IPS DF 6.9 (cell line): ENCODE measurements around the gene PTPRN2.
"Not testable (repeated sequence)": the region's sequence is repeated elsewhere in the genome, so short reads cannot be mapped to it uniquely, and the experiment has no call there.

Experiments
- DNase-seq: peaks from one replicate; pipeline ENCODE4 v3.0.0-alpha.2; 2013; ENCODE audit warnings: low read depth, low spot score
- H3K27ac ChIP-seq: one replicate; pipeline ENCODE4 v1.5.1; 2013; ENCODE audit warnings: low read length, control low read depth
- H3K27me3 ChIP-seq: 2 replicates; pipeline ENCODE4 v1.6.1; 2013; ENCODE audit warnings: mild to moderate bottlenecking, low read length; ENCODE audit not compliant: control insufficient read depth, insufficient read depth
- H3K36me3 ChIP-seq: 2 replicates; pipeline ENCODE4 v1.6.1; 2013; ENCODE audit warnings: low read length; ENCODE audit not compliant: control insufficient read depth, insufficient read depth
- H3K4me1 ChIP-seq: 2 replicates; pipeline ENCODE4 v1.6.1; 2013; ENCODE audit warnings: low read length; ENCODE audit not compliant: control insufficient read depth, insufficient read depth
- H3K4me3 ChIP-seq: 2 replicates; pipeline ENCODE4 v1.5.1; 2013; ENCODE audit warnings: mild to moderate bottlenecking, low read length
- H3K9me3 ChIP-seq: 2 replicates; pipeline ENCODE4 v1.6.1; 2013; ENCODE audit warnings: low read length, inconsistent platforms; ENCODE audit not compliant: control insufficient read depth, insufficient read depth
- WGBS: extraction: QIAGEN DNeasy Blood & Tissue Kit; methylation state at CpG from one replicate; pipeline ENCODE4 v1.1.7; 2013; ENCODE audit warnings: mixed read lengths, missing lambda C conversion rate; ENCODE audit not compliant: insufficient read length, insufficient coverage; 5-methylcytosine and 5-hydroxymethylcytosine counted together

PTPRN2 gene

DNA sequence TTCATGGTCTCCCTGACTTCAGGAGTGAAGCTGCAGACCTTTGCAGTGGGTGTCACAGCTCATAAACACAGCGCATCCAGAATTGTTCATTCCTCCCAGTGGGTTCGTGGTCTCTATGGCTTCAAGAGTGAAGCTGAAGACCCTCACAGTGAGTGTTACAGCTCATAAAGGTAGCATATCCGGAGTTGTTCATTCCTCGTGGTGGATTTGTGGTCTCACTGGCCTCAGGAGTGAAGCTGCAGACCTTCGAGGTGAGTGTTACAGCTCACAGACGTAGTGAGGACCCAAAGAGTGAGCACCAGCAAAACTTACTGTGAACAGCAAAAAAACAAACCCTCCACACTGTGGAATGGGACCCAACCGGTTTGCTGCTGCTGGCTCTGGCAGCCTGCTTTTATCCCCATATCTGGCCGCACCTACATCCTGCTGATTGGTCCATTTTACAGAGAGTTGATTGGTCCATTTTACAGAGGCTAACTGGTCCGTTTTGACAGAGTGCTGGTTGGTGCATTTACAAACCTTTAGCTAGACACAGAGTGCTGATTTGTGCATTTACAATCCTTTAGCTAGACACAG lies 308.8 kb downstream of the PTPRN2 start:
- H3K4me1 ChIP-seq, result no peaks in the 10 kb centered on the region
- no peak for DNase-seq
- no peaks in the 10 kb centered on the region for H3K27me3 ChIP-seq
- peaks cover 30% of the 10 kb centered on the region for H3K9me3 ChIP-seq
- H3K4me3 ChIP-seq, result no peak overlapping the region
- no peaks in the 10 kb centered on the region for H3K36me3 ChIP-seq
- H3K27ac ChIP-seq, result no peak overlapping the region
- WGBS, result no CpG with 5 or more reads among the region's 9 CpGs

DNA sequence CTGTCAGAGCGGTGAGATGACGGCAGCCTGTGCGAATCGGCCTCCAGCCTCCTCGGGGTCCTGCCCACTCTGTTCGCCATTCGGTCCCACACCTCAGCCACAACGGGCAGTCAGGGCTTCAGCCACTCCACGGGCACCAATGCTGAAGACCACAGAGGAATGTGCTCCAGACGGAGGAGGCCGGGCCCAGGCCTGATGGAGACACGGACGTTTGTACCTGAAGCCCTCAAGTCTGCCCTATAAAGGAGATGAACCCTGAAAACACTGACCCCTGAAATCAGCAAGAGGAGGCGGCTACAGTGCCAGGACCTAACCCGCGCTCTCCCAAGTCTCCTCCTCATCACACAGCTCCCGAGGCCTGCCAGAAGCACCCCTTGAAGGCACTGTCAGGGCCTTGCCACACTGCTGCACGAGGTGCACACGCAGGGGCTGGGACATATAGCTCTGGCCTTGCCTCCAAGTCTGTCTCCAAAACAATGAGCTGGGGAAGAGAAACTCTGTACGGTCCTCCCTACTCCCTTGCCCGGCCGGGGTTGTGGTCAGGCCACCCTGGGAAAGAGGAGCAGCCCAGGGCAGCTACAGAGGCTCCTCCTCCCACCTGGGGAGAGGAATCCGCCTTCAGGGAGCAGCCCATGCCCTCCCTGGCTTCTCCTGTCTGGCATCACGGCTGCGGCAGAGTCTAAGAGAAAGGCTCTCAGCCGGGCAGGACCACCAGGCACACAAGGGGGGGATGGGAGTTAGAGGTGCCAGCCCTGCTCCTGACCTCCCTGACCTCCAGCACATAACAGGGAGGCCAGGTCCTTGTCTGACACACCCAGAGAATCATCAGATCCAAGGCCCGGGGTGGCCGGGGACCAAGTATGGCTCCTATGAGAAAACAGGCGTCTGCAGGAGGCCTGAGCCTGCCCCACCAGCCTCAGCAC lies 310.1 kb downstream of the PTPRN2 start:
- Histone ChIP-seq H3K27ac (no peak overlapping the region), H3K27me3 (no peaks in the 10 kb centered on the region), H3K4me3 (no peak overlapping the region), H3K4me1 (no peaks in the 10 kb centered on the region), H3K36me3 (no peaks in the 10 kb centered on the region), H3K9me3 (peaks cover 25% of the 10 kb centered on the region)
- no CpG with 5 or more reads among the region's 29 CpGs for WGBS
- DNase-seq, result no peak

DNA sequence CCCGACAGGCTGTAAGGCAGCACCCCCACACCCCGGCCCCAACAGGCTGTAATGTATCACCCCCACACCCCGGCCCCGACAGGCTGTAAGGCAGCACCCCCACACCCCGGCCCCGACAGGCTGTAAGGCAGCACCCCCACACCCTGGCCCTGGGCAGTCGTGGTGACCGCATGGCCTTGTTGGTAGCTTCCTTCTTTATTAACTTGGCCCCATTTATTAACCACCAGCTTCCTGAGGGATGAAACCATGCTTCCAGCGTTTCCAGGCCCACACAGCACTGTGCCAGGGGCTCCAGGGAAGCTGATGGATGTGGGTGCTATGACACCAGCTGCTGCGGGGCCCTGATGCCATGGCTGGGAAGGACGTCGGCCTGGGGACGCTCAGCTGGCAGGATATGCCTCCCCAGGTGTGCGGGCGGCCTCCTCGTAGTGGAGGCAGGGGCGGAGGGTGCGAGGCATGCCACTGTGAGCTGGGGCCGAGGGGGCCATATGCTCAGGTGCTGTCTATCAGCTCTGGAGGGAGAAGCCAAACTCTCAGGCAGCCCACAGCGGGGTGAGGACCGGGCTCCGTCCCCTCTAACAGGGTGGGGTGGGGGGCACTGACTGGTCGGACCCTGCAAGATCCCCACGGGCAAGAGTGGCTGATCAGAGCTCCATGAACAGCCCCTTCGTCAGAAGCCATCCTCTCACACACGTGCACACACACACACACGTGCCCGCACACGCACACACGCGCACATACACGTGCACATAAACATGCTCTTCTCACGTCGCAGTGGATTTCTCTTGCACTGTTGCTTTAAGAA lies 311.0 kb downstream of the PTPRN2 start:
- DNase-seq, result no peak
- Histone ChIP-seq H3K36me3 (no peaks in the 10 kb centered on the region), H3K27ac (no peak overlapping the region), H3K4me3 (no peak overlapping the region), H3K27me3 (no peaks in the 10 kb centered on the region), H3K4me1 (no peaks in the 10 kb centered on the region), H3K9me3 (peaks cover 25% of the 10 kb centered on the region)
- WGBS, result no CpG with 5 or more reads among the region's 34 CpGs

DNA sequence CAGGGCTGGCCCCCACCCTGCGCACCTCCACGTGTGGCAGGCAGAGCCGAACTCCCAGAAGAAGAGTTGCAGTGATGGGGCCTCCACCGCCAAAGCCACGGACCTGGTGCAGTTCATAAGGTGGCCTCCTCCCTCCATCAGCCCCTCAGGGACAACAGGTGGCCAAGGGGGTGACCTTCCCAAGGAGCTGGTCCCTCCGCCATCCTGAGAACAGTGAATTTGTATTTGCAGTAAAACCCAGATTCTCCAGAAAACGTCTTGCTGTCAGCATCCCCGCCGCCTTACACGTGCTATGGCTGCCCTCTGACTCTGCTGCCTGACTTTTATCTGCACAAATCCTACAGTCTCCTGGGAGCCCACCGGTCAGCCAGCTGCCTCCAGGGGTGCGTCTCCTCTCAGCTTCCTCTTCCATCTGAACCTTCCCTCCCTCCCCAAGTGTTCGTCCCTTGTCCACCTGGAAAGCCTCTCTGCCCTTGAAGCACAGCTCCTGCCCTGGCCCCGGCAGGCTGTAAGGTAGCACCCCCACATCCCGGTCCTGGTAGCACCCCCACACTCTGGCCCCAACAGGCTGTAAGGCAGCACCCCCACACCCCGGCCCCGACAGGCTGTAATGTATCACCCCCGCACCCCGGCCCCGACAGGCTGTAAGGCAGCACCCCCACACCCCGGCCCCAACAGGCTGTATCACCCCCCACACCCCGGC lies 311.8 kb downstream of the PTPRN2 start:
- H3K27me3 ChIP-seq, result no peaks in the 10 kb centered on the region
- H3K4me3 ChIP-seq, result no peak overlapping the region
- H3K36me3 ChIP-seq, result no peaks in the 10 kb centered on the region
- H3K9me3 ChIP-seq, result peaks cover 25% of the 10 kb centered on the region
- no CpG with 5 or more reads among the region's 22 CpGs for WGBS
- no peaks in the 10 kb centered on the region for H3K4me1 ChIP-seq
- H3K27ac ChIP-seq, result no peak overlapping the region
- DNase-seq, result no peak

- Histone ChIP-seq H3K4me3 (no peak overlapping the region), H3K27ac (no peak overlapping the region), H3K4me1 (no peaks in the 10 kb centered on the region), H3K27me3 (no peaks in the 10 kb centered on the region), H3K36me3 (no peaks in the 10 kb centered on the region), H3K9me3 (peaks cover 29% of the 10 kb centered on the region)
- no CpG with 5 or more reads among the region's 12 CpGs for WGBS
- no peak for DNase-seq
Measured at GRCh38 chr7:158274996-158275395, 312.6 kb downstream of the PTPRN2 start.

DNA sequence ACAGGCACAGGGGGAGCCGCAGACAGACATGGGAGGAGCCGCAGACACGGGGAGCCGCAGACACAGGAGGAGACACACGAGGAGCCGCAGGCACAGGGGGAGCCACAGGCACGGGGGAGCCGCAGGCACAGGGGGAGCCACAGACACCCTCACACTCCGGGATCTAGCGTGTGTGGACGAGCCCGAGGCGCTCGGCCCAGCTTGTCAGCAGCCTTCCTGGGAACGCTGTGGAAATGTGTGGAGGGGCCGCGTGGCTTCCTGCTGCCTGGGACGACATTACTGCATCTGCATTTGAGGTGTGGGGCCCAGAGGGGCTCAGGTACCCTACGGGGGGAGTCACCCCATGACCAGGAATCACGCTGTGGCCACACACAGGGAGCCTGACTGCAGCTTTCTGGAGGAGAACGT lies 313.2 kb downstream of the PTPRN2 start:
- no peak overlapping the region for H3K4me3 ChIP-seq
- whole genome bisulfite sequencing, result no CpG with 5 or more reads among the region's 21 CpGs
- H3K27ac ChIP-seq, result no peak overlapping the region
- H3K27me3 ChIP-seq, result no peaks in the 10 kb centered on the region
- no peaks in the 10 kb centered on the region for H3K36me3 ChIP-seq
- no peak for DNase-seq
- H3K4me1 ChIP-seq, result no peaks in the 10 kb centered on the region
- peaks cover 29% of the 10 kb centered on the region for H3K9me3 ChIP-seq

DNA sequence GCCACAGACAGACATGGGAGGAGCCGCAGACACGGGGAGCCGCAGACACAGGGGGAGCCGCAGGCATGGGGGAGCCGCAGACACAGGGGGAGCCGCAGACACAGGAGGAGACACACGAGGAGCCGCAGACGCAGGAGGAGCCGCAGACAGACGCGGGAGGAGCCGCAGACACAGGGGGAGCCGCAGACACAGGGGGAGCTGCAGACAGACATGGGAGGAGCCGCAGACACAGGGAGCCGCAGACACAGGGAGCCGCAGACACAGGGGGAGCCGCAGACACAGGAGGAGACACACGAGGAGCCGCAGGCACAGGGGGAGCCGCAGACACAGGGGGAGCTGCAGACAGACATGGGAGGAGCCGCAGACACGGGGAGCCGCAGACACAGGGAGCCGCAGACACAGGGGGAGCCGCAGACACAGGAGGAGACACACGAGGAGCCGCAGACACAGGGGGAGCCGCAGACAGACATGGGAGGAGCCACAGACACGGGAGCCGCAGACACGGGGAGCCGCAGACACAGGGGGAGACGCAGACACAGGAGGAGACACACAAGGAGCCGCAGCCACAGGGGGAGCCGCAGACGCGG lies 313.8 kb downstream of the PTPRN2 start:
- H3K36me3 ChIP-seq, H3K4me1 ChIP-seq, DNase-seq, H3K27me3 ChIP-seq, H3K4me3 ChIP-seq, H3K27ac ChIP-seq: not testable (repeated sequence)
- peaks cover 28% of the 10 kb centered on the region for H3K9me3 ChIP-seq
- WGBS, result no CpG with 5 or more reads among the region's 38 CpGs

GRCh38 chr7:158273138-158273651 lies 314.4 kb downstream of the PTPRN2 start:
- WGBS, result no CpG with 5 or more reads among the region's 31 CpGs
- no peak for DNase-seq
- no peak overlapping the region for H3K27ac ChIP-seq

GRCh38 chr7:158272509-158273137 lies 315.0 kb downstream of the PTPRN2 start:
- DNase-seq, result no peak

More at GRCh38 chr7:158273138-158273651, 314.4 kb downstream of the PTPRN2 start:
- peaks cover 25% of the 10 kb centered on the region for H3K9me3 ChIP-seq
- H3K36me3 ChIP-seq, result no peaks in the 10 kb centered on the region
- H3K4me3 ChIP-seq, result no peak overlapping the region
- no peaks in the 10 kb centered on the region for H3K27me3 ChIP-seq
- H3K4me1 ChIP-seq, result no peaks in the 10 kb centered on the region

More at GRCh38 chr7:158272509-158273137, 315.0 kb downstream of the PTPRN2 start:
- H3K4me1 ChIP-seq, result no peaks in the 10 kb centered on the region
- peaks cover 26% of the 10 kb centered on the region for H3K9me3 ChIP-seq
- H3K4me3 ChIP-seq, result no peak overlapping the region
- H3K27me3 ChIP-seq, result no peaks in the 10 kb centered on the region
- H3K36me3 ChIP-seq, result no peaks in the 10 kb centered on the region
- H3K27ac ChIP-seq, result no peak overlapping the region
- WGBS, result no CpG with 5 or more reads among the region's 15 CpGs
